Hepatocyte (in vitro differentiated cells): ENCODE data around the gene ZNF670.

Source experiments
- CTCF ChIP-seq: fragments of 200-600 bp; sonication (generic); IDR thresholded peaks from 2 replicates; pipeline ENCODE4 v1.5.1; 2016; ENCODE audit warnings: antibody characterized with exemption, mild to moderate bottlenecking; ENCODE audit not compliant: poor library complexity
- EZH2 ChIP-seq: fragments of 200-600 bp; sonication (generic); IDR thresholded peaks from 2 replicates; pipeline ENCODE4 v1.6.1; 2016; ENCODE audit warnings: antibody characterized with exemption, mild to moderate bottlenecking, borderline replicate concordance
- EZH2phosphoT487 ChIP-seq: fragments of 200-600 bp; sonication (generic); IDR thresholded peaks from one replicate; pipeline ENCODE4 v1.6.1; 2018; ENCODE audit warnings: antibody characterized with exemption, mild to moderate bottlenecking, low read depth, moderate library complexity; ENCODE audit not compliant: unreplicated experiment, severe bottlenecking

- no peak for TF ChIP-seq CTCF
- TF ChIP-seq EZH2, result no peak
- TF ChIP-seq EZH2phosphoT487, result no peak
Observed at GRCh38 chr1:247104965-247105364, 26.4 kb upstream of the ZNF670 start.
